A549 (cell line): ENCODE data around the gene PSMC3IP. TPM values are rescaled to one million over a fixed set of nuclear protein-coding genes. Genes with fewer than 3 reads are reported as not detected.
"Not testable (repeated sequence)": the region's sequence is repeated elsewhere in the genome, so short reads cannot be mapped to it uniquely, and the experiment has no call there.

Experiments used
- ATAC-seq, 2 experiments: fragments of 200-7000 bp in 1 of 2; fragments of >200 bp in 1 of 2; cut with Nextera tagmentation in 1 of 2; cut with Tn5 transposase in 1 of 2; 3 replicates each; pipeline versions ENCODE4 v1.8.0 to v1.9.1; 2018 to 2020; ENCODE audit warnings: mild to moderate bottlenecking in 1 of 2, moderate library complexity in 1 of 2
- CTCF ChIA-PET: fragments of 300-600 bp; sonication (Branson Sonifier 250); formaldehyde crosslinking; extraction: SDS; loops from one replicate; lab custom pipeline; 2021; ENCODE audit warnings: antibody characterized with exemption, inconsistent platforms; lab: Yijun Ruan, JAX
- POLR2A ChIA-PET: fragments of 350-600 bp; formaldehyde crosslinking; extraction: SDS; loops from one replicate; lab custom pipeline; 2021; ENCODE audit warnings: antibody characterized with exemption, inconsistent platforms; lab: Yijun Ruan, JAX
- DNase-seq, 2 experiments: peaks; one replicate each; pipeline versions ENCODE4 v3.0.0 to v3.0.0-alpha.2; 2011 to 2016; ENCODE audit warnings: low read depth in 1 of 2, low spot score in 1 of 2
- FAIRE-seq: peaks from 2 replicates; lab custom pipeline; 2011; peaks lifted over from hg19 to GRCh38; lab: Jason Lieb, UNC
- H3K27ac ChIP-seq, 2 experiments: fragments of >200 bp; sonication (Bioruptor Twin); formaldehyde crosslinking; 3 replicates each; pipeline ENCODE4 v1.5.1; 2016 to 2017
- H3K4me1 ChIP-seq: fragments of >200 bp; sonication (Bioruptor Twin); formaldehyde crosslinking; 3 replicates; pipeline ENCODE4 v1.6.1; 2016
- H3K4me2 ChIP-seq: fragments of >200 bp; sonication (Bioruptor Twin); formaldehyde crosslinking; 3 replicates; pipeline ENCODE4 v1.6.1; 2016
- H3K4me3 ChIP-seq: fragments of >200 bp; sonication (Bioruptor Twin); formaldehyde crosslinking; 3 replicates; pipeline ENCODE4 v1.5.1; 2016
- H3K9me3 ChIP-seq: fragments of >200 bp; sonication (Bioruptor Twin); formaldehyde crosslinking; 3 replicates; pipeline ENCODE4 v1.6.1; 2016
- BHLHE40 ChIP-seq: IDR thresholded peaks from 2 replicates; pipeline ENCODE4 v1.6.1; 2012; ENCODE audit warnings: low read depth, low read length, inconsistent platforms
- CHD2 ChIP-seq: fragments of 150-350 bp; IDR thresholded peaks from 2 replicates; pipeline ENCODE4 v1.6.1; 2014; ENCODE audit warnings: low read length; ENCODE audit not compliant: partially characterized antibody
- FOSL2 ChIP-seq, 2 experiments: fragments of 450-650 bp in 1 of 2; fragments of >200 bp in 1 of 2; sonication (Bioruptor Twin) in 1 of 2; formaldehyde crosslinking; IDR thresholded peaks; 2 replicates each; pipeline versions ENCODE4 v1.5.0 to v1.6.1; 2016 to 2020; ENCODE audit warnings: mild to moderate bottlenecking in 1 of 2, moderate library complexity in 1 of 2
- HOXA7 ChIP-seq: fragments of 250-450 bp; sonication (Bioruptor Pico); IDR thresholded peaks from 2 replicates; pipeline ENCODE4 v1.5.0; 2020; ENCODE audit warnings: mild to moderate bottlenecking, moderate library complexity
- JUN ChIP-seq, 2 experiments: fragments of >200 bp; sonication (Bioruptor Twin); formaldehyde crosslinking; IDR thresholded peaks; 2 replicates in 1 of 2; 3 replicates in 1 of 2; pipeline ENCODE4 v1.6.1; 2016 to 2017
- KDM5A ChIP-seq: fragments of 200-600 bp; sonication (generic); IDR thresholded peaks from 2 replicates; pipeline ENCODE4 v1.6.1; 2016; ENCODE audit warnings: antibody characterized with exemption, mild to moderate bottlenecking
- MAFK ChIP-seq: fragments of 450-650 bp; IDR thresholded peaks from 2 replicates; pipeline ENCODE4 v1.6.1; 2014; ENCODE audit not compliant: partially characterized antibody
- MAZ ChIP-seq: fragments of 150-350 bp; IDR thresholded peaks from 2 replicates; pipeline ENCODE4 v1.6.1; 2014; ENCODE audit warnings: antibody characterized with exemption, low read depth, low read length, borderline replicate concordance
- RAD21 ChIP-seq, 2 experiments: fragments of >200 bp in 1 of 2; sonication (Bioruptor Twin) in 1 of 2; formaldehyde crosslinking in 1 of 2; IDR thresholded peaks in 1 of 2; conservative IDR thresholded peaks in 1 of 2; 2 replicates in 1 of 2; 3 replicates in 1 of 2; pipeline ENCODE4 v1.6.1; 2012 to 2018; ENCODE audit warnings: inconsistent platforms in 1 of 2
- RFX5 ChIP-seq: fragments of 450-650 bp; IDR thresholded peaks from 2 replicates; pipeline ENCODE4 v1.7.1; 2014; ENCODE audit warnings: antibody characterized with exemption, mild to moderate bottlenecking, moderate library complexity
- SMC3 ChIP-seq: fragments of >200 bp; sonication (Bioruptor Twin); formaldehyde crosslinking; IDR thresholded peaks from 3 replicates; pipeline ENCODE4 v1.6.1; 2018; ENCODE audit warnings: inconsistent platforms
- WGBS: methylation state at CpG from one replicate; pipeline ENCODE4 v1.1.6; 2017; ENCODE audit errors: missing lambda C conversion rate; 5-methylcytosine and 5-hydroxymethylcytosine counted together
- polyA plus RNA-seq, 4 experiments: library from polyadenylated mRNA; depleted of rRNA in 3 of 4; stranded (reverse); fragments of >200 nt; fragmentation: RNase III in 1 of 4; extraction: RNeasy Plus Mini Kit Qiagen cat#74134 plus additional on column Dnase treatment in 1 of 4; gene quantifications; 2 replicates in 3 of 4; 3 replicates in 1 of 4; pipeline ENCODE4 v1.2.3, GENCODE V29; 2011 to 2017
- TF ChIP-seq, protein P1 (sequence below): fragments of 150-350 bp; IDR thresholded peaks from 2 replicates; pipeline ENCODE4 v1.6.1; 2014; ENCODE audit warnings: low read depth, mild to moderate bottlenecking, low read length

The PSMC3IP gene
- polyA plus RNA-seq, 2 of the 4 experiments (the other 2 are of a cell fraction) = 26.1 to 37.9 TPM

DNA sequence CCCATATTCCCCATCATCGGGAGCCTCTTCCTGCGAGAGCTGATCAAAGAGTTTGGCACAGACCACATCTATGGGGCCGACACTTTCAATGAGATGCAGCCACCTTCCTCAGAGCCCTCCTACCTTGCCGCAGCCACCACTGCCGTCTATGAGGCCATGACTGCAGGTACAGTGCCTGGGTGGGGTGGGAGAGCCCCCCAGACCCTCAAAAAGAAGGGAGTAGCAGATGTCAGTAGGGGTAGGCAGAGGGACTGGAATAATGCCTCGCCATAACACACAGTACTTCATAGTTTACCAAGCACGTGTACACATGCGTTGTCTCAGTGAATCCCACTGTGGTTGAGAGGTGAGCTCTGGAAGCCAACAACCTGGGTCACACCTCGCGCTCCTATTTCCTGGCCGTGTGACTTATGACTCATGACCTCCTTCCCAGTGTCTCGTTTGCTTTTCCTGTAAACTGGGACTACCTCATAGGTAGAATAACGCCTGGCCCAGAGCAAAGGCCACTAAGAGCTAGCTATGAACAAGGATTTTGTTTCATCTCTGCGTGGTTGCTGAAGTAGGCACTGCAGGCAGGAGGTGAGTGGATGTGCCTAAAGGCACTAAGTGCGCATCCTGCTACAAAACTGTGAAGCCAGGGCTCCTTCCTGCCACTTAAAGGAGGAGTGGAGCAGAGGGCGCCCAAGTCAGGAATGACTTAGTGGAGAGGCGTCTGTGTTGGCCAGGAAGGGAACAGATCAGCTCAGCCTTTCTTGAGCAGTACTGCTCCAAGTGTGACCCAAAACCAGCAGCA lies 36.3 kb downstream of the PSMC3IP start:
- DNase-seq (no peak), FAIRE-seq (no peak), ATAC-seq (peak in 1 of 2 experiments; percentile 0; a peak in 1 of 6 replicates)
- TF ChIP-seq JUN (IDR thresholded peaks at IDR 0.05) = no peak
- TF ChIP-seq FOSL2 (IDR thresholded peaks at IDR 0.05) = no peak
- TF ChIP-seq FOSL2 (CRISPR knock-in tag; IDR thresholded peaks at IDR 0.05) = peak; percentile 45; the same call in 1 of the 2 replicates
- peaks cover 23% of the 10 kb centered on the region for H3K4me1 ChIP-seq
- peak overlapping the region; percentile 3; the same call in 2 of the 3 replicates for H3K4me2 ChIP-seq
- 69% methylated on average over 17 of the region's 17 CpGs for WGBS
- no peaks in the 10 kb centered on the region for H3K9me3 ChIP-seq
- H3K27ac ChIP-seq = peak overlapping the region in 1 of 2 experiments; percentile 54; a peak in 3 of 6 replicates
- no peak overlapping the region for H3K4me3 ChIP-seq
- CTCF ChIA-PET = interaction anchor here (0.7 to 1.8 kb wide), 12 partner anchors 9 to 222 kb away, joined by 3 to 6 read pairs (median 4); no protein-coding TSS in a partner anchor
- POLR2A ChIA-PET = interaction anchor here (1.0 kb wide), 1 partner anchor 37 kb away, joined by 3 read pairs; the partner anchor contains the start of gene PSMC3IP

- not testable (repeated sequence) for FAIRE-seq, H3K4me2 ChIP-seq, H3K4me3 ChIP-seq, H3K9me3 ChIP-seq, DNase-seq, H3K27ac ChIP-seq, ATAC-seq
- ChIA-PET CTCF (interaction anchor here (0.7 to 1.8 kb wide), 7 partner anchors 8 to 223 kb away, joined by 3 to 5 read pairs (median 4); no protein-coding TSS in a partner anchor), POLR2A (interaction anchor here (0.6 to 1.0 kb wide), 2 partner anchors 37 to 61 kb away, joined by 3 to 4 read pairs; partner anchors contain the start of gene PSMC3IP)
- WGBS = 94% methylated on average over 4 of the region's 4 CpGs
- H3K4me1 ChIP-seq = peaks cover 25% of the 10 kb centered on the region
Observed at GRCh38 chr17:42540558-42540957, 37.0 kb downstream of the PSMC3IP start.

DNA sequence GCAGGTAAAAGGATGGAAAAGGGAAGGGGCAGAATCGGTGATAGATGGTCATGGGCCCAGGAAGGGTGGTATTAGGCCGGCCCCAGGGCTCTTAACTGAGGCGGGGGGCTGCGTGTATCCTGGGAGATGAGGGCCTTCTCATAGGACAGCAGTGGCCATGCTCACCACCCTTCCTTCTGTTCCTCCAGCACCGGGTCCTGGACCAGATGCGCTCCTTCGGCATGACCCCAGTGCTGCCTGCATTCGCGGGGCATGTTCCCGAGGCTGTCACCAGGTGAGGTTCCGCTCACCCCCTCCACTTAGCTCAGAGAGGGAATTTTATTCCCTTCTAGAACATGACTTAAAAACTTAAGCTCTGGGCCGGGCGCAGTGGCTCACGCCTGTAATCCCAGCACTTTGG lies 39.0 kb downstream of the PSMC3IP start:
- CTCF ChIA-PET = interaction anchor here (0.9 to 6.8 kb wide), 5 partner anchors 8 to 132 kb away, joined by 3 to 42 read pairs (median 4); no protein-coding TSS in a partner anchor
- POLR2A ChIA-PET = interaction anchor here (0.6 to 0.7 kb wide), 2 partner anchors 10 to 200 kb away, joined by 3 to 9 read pairs; no protein-coding TSS in a partner anchor
- Histone ChIP-seq H3K9me3 (no peaks in the 10 kb centered on the region), H3K4me3 (no peak overlapping the region)
- no peak for TF ChIP-seq SMC3
- no peak for TF ChIP-seq CHD2
- TF ChIP-seq, protein P1, sequence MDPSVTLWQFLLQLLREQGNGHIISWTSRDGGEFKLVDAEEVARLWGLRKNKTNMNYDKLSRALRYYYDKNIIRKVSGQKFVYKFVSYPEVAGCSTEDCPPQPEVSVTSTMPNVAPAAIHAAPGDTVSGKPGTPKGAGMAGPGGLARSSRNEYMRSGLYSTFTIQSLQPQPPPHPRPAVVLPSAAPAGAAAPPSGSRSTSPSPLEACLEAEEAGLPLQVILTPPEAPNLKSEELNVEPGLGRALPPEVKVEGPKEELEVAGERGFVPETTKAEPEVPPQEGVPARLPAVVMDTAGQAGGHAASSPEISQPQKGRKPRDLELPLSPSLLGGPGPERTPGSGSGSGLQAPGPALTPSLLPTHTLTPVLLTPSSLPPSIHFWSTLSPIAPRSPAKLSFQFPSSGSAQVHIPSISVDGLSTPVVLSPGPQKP = no peak
- no peak for TF ChIP-seq RAD21 (conservative IDR thresholded peaks at IDR 0.05 in 1 of 2, IDR thresholded peaks at IDR 0.05 in 1 of 2)
- no peak for TF ChIP-seq MAFK
- no peak for TF ChIP-seq KDM5A
- no peak for TF ChIP-seq BHLHE40
- TF ChIP-seq MAZ = no peak
- TF ChIP-seq, all 56 proteins: peak for 0
- Histone ChIP-seq H3K4me2 (no peak overlapping the region), H3K27ac (no peak overlapping the region), H3K4me1 (peaks cover 30% of the 10 kb centered on the region)
- DNase-seq = no peak
- WGBS = 95% methylated on average over 14 of the region's 14 CpGs
- no peak for FAIRE-seq
- ATAC-seq = no peak

DNA sequence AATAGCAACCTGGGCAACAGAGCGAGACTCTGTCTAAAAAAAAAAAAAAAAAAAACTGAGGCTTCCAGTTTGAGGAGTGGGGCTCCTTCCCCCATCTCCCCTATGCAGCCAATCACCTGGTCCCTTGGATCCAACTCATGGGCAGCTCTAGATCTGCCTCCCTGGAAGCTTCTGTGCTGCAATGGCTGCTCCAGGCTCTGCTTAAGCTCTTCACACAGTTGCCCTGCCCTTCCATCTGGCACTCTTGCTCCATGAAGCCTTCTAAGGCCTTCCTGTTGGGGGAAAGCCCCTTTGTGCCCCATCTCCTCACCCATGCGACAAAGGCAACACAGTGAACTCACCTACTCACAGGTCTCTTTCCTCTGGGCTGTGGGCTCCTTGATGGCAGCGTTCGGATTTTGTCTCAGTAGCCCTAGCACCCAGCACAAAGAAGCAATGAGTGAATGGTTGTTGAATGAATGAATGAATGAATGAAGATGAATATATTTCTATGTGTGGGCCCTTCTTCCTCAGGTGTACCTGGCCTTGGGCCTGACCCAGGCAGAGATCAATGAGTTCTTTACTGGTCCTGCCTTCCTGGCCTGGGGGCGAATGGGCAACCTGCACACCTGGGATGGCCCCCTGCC lies 39.6 kb downstream of the PSMC3IP start:
- Histone ChIP-seq H3K4me2 (peak overlapping the region; percentile 74; the same call in 2 of the 3 replicates), H3K27ac (peak overlapping the region in 1 of 2 experiments; percentile 24; a peak in 1 of 6 replicates), H3K4me1 (peaks cover 30% of the 10 kb centered on the region)
- WGBS = 92% methylated on average over 5 of the region's 5 CpGs
- ATAC-seq (no peak), FAIRE-seq (no peak)
- CTCF ChIA-PET = interaction anchor here (1.2 to 6.8 kb wide), 6 partner anchors 8 to 226 kb away, joined by 3 to 42 read pairs (median 17); no protein-coding TSS in a partner anchor
- no peak for TF ChIP-seq RFX5
- TF ChIP-seq MAFK = no peak
- 0 out of 2 replicates have a peak, but pooled peaks have one; percentile 48 for TF ChIP-seq HOXA7 (CRISPR knock-in tag)
- TF ChIP-seq KDM5A = no peak
- TF ChIP-seq, all 56 proteins: peak for 1
- DNase-seq = no peak
- POLR2A ChIA-PET = interaction anchor here (0.6 to 0.7 kb wide), 3 partner anchors 18 to 200 kb away, joined by 5 to 9 read pairs (median 7); no protein-coding TSS in a partner anchor
- Histone ChIP-seq H3K9me3 (no peaks in the 10 kb centered on the region), H3K4me3 (no peak overlapping the region)
